HG02943 (cell line): ENCODE measurements around the gene ZYG11A.

Experiments used
- ATAC-seq: cut with Tn5 transposase; IDR thresholded peaks from one replicate; pipeline ENCODE4 v1.9.1; 2021; ENCODE audit warnings: mild to moderate bottlenecking, low read depth, moderate library complexity; ENCODE audit not compliant: unreplicated experiment

Gene ZYG11A

DNA sequence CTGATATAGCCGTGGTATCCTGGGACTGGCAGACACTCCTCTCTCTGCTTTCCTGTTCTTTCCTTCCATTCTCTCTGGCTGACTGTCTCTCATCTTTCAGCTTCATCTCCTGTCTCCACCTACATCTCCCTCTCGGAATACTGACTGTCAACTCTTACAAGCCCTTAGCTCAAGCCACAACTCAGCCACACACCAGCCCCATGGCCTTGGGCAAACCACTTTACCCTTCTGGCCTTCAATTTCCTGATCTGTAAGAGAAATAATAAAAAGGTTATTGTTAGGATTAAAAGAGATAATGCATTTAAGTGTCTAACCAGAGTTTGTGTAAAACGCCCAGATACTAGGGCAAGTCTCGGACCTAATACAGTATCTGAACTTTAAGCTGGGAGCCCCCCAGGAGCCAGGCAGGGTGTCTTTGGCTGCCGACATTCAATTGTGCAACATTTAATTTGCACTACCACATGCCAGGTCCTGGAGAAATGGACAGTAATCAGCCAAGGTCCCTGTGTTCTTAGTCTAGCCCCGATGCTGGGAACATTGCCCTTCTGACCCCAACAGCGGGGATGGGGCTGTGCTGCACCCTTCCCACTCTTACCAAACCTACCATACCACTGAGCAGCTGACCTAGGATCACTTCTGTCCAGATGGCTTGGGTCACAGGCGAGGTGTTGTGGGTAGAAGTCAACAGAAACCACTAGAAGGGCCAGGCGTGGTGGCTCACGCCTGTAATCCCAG lies 73.8 kb downstream of the ZYG11A start:
- no peak for ATAC-seq

DNA sequence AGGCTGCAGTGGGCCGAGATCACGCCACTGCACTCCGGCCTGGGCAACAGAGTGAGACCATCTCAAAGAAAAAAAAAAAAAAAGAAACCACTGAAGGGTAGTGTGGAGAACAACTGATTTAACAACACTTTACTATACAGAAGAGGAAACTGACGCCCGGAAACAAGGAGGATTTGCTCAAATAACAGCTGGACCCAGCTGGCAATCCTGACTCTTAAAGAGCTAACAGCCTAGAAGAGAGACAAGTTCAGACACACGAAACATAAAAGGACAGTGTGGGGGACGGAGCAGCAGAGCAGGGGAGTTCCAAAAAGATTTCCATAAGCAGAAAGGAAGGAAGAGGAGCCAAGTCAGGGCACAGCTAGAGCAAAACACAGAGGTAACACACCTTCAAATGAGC lies 74.6 kb downstream of the ZYG11A start:
- ATAC-seq = no peak

DNA sequence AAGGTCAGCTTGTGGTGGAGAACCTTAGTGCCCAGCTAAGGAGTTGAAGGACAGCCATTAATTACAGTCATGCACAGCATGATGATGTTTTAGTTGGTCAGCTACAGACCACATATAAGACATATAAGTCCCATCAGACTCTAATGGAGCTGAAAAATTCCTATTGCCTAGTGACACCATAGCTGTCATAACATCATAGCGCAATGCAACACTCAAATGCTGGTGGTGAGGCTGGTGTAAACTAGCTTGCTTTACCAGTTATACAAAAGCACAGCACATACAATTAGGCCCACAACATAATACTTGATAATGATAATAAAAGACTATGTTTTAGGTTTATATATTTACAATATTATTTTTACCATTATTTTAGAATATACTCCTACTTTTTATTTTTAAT lies 75.0 kb downstream of the ZYG11A start:
- no peak for ATAC-seq

DNA sequence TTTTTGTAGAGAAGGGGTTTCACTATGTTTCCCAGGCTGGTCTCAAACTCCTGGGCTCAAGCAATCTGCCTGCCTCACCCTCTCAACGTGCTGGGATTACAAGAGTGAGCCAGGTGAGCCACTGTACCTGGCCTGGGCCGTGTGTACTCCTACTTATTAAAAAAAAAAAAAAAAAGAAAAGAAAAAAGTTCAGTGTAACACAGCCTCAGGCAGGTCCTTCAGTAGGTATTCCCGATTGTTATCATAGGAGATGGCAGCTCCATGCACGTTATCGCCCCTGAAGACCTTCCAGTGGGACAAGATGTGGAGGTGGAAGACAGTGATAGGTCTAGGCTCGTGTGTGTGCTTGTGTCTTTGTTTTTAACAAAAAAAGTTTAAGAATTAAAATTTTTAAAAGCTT lies 75.6 kb downstream of the ZYG11A start:
- no peak for ATAC-seq

DNA sequence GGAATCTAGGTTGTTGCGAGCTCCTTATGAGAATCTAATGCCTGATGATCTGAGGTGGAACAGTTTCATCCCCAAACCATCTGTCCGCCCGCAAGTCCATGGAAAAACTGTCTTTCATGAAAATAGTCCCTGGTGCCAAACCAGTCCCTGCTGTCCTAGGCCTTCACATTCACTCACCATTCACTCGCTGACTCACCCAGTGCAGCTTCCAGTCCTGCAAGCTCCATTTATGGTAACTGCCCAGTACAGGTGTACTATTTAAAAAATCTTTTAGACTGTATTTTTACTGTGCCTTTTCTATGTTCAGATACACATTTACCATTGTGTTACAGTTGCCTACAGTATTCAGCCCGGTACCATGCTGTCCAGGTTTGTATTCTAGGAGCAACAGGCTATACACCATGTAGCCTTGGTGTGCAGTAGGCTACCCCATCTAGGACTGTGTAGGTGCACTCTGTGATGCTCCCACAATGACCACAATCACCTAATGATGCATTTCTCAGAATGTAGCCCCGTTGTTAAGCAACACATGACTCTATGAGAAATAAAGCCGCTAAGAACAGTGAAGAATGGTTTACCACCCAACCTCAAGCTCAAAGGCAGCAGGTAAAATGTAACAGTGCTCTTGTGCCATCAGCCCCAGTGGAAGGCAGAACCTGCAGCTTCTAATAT lies 76.6 kb downstream of the ZYG11A start:
- no peak for ATAC-seq

DNA sequence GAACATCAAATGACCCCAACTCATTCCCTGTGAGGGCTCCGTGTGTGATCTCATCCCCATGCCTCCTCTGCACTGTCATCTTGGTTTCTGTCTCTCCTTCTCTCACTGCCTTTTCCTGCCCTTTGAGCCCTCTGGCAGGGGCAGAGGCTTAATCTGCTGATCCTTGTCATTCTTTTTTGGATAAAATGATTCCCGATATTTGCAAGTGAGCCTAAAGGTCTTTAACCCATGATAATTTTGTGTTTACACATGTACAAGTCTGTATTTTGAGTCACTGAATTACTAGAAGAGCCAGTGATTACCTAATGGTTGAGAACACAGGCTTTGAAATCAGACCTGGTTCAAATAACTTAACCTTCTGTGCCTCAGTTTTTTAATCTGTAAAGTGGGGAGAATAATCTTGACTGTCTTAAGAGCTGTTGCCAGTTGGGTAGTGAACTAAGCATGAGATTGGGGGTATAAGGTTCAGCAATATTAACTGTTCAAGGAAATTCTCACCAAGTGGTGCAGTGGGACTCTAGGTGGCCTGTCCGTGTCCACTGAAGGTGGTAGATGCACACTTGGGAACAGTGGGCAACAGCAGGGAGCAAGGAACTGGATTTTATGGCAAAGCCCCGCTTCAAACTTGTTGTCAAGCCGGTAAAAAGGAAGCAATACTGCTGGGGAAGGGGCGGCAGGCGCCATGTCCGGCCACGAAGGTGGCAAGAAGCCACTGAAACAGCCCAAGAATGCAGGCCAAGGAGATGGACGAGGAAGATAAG lies 77.3 kb downstream of the ZYG11A start:
- no peak for ATAC-seq

DNA sequence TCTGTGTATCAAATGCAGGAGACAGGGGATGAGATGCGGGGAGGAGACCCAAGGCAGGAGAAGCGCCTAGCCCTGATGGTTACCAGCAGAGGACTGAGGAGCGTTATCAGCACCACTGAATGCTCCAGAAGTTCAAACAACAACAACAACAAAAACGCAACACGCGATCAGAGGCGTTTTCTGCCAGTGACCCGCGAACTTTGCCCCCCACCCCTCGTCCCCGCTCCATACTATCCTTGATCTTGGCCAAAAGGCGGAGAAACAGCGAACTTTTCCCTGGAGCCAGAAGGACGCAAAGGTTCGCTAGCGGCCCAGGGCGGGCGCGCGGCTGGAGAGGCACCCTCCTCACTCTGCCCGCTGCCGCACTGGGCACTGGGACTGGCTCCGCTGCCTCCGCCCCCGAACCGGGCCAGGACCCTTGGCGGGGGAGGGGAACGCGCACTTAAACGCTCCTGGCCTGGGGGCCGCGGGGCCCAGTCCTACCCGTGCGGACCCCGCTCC lies 78.3 kb downstream of the ZYG11A start:
- no peak for ATAC-seq

DNA sequence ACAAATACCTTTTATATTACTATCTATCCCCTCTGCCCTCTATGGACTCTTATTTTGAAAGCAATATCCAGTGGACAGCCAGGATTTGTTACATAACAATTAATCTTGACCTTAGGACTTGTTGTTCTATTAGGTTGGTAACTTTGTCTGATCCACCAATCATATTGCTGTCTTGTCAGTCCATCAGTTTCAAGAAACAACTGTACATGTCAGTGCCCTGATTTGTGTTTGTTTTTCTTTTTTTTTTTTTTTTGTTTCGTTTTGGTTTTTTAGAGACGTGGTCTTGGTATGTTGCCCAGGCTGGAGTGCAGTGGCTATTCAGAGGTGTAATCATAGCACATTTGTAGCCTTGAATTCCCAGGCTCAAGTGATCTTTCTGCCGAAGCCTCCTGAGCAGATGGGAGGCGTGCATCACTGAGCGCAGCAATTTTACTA lies 83.0 kb downstream of the ZYG11A start:
- no peak for ATAC-seq

DNA sequence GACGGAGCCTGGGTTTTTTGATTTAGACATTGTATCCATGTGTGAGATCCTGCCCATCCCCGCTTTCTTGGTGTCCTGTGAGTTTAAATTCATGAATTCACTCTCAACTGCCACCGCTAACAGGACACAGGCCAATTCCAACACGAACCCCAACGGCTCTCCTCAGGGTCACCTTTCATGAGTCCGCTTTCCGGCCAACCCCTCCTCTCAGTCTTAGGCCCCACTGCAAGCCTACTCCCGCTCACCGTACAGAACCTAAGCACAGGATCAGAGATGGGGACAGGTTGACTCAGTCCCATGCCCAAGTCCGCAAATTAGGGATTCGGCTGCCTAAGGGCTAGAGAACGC lies 84.3 kb downstream of the ZYG11A start:
- peak; percentile 27 for ATAC-seq

DNA sequence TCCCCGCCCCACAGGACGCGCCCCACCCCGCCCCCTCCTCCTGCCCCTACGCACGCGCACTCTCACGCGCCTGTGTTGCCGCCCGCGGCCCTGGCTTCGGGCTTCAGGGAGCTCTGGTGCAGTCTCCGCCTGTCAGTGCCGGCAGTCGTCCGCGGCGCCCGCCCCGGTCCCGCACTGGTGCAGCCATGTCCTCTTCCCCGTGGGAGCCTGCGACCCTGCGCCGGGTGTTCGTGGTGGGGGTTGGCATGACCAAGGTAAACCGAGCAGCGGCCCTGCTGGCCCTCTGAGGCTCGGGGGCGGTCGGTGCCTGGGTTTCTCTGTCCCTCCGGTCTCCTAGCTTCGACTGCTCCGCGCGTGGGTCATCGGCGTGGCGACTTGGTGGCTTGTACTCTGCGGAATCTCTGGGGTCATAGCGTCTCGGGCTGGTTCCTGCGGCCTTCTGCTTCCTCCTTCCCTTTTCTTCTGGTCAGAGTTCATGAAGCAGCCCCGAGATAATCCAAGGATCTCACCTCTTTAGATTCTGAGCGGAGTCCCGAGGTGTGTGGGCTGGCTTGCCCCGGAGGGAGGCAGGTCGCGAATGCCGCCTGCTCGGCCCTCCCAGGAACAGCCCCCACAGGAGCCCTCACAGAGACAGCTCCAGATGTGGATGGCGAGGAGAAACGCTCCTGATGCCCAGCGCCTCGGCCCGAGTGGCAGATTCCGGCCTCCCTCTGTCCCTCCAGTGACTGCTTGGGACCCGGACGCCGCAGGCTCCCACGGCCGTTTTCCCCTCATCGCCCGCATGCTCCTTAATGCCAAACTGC lies 84.9 kb downstream of the ZYG11A start, which contains the start of gene SCP2:
SCP2 (plus strand) TSS at position 65 of the 803 bp plus-strand sequence; CDS start at position 186, 121 bp downstream.
- peak; percentile 52 for ATAC-seq

DNA sequence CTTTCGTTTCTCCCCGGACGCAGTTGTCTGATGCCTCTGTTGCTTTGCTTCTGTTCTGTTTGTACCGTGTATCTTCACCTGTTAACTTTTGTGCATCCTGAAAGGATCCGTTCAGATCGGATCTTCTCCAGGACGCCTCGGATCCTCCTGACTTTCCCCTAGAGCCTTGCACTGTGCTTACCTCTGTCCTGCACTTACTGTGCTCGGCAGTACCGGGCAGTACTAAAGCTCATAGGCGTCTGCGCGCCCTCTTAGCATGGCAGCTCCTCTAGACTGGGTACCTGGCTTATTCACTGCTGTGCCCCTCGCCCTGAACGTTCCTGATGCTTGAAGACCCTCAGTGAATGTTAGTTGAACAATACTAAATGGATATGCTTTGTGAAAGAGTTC lies 85.5 kb downstream of the ZYG11A start:
- no peak for ATAC-seq

DNA sequence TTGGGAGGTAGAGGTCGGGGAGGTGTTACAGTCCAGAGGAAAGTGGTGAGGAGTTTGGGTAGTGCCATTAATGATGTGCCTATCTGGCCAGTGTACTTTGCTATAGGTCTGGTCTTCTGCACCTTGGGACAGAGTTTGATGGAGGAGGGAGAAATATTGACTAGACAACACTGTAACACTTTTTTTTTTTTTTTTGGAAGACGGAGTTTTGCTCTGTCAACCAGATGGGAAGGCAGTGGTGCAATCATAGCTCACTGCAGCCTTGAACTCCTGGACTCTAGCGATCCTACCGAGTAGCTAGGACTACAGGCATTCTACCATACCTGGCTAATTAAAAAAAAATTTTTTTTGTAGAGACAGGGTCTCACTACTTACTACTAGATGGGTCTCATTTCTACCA lies 86.5 kb downstream of the ZYG11A start:
- ATAC-seq = no peak

DNA sequence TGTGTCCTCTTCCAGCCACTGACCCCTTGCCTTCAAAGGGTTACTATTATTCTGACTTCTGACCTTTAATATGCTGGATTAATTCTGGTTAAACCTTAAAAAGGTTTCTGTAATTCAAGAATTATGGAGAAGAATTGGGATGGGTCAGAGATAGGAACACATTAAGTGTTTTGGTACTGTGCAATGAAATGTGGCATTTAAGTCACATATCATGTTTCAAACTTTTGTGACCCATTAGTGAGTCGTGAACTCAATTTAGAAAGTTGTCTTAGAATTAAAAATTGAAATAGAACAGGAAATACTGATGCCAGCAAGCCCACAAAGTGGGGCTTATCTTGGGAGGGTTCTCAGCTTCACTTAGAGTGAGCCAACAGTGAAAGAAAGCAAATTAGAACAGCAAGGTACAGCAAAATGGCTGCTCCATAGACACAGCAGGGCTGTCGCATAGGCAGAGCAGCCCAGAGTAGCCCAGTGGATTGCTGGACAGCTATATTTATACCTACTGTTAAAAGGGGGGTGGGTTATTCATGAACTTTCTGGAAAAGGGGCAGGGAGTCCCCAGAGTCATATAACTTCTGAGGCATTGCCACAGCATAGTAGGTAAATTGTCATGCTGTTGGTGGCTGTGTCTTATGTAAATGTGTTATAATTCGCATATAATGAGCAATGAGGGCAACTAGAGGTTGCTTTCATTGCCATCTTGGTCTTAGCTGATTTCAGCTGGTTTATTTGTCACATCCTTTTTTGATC lies 95.0 kb downstream of the ZYG11A start:
- ATAC-seq = no peak

DNA sequence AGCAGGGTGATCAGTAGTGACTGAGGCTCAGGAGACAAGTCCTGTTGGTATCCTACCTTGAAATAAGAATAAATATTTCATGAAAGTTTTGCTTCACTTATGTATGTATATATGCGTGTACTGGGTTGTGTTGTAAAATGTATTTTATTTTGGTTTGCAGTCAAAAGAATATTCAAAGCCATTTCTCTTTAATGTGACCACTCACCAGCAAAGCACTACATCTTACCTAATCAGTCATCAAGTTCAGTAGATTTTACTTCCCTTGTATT lies 95.6 kb downstream of the ZYG11A start:
- ATAC-seq = no peak

DNA sequence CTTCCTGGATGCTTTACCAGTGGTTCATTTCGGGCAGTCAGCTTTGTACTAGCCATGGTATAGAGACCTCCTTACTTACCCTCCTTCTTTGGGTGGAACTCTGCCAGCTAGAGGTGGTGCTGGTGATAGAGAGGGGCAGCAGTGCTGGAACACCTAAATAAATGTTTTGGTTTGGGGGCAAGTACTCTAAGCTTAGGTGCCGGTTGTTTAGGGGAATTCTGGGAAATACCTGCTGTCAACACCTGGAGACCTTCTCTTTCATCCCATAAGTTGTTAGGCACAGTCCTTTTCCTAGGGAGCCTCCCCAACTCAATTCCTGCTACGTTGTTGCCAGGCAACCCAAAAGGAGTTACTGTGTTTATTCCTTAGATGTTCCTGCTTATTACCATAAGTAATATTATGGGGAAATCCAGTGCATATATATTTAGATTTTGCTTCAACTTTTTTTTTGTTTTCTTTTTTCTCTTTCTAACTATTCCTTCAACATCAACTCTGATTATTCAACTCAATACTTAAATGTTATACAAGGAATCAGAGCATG lies 101.4 kb downstream of the ZYG11A start:
- ATAC-seq = no peak

DNA sequence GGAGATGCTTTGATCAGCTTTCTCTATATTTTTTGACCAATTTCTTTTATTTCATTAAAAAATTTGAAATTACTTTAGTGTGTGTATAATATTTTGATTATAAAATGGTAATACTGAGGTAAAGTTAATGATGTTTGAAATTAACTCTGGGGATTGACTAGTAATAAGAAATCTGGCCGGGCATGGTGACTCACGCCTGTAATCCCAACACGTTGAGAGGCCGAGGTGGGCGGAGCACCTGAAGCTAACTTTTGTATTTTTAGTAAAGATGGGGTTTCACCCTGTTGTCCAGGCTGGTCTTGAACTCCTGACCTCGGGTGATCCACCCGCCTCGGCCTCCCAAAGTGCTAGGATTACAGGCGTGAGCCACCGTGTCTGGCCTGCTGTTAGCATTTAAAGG lies 102.0 kb downstream of the ZYG11A start:
- ATAC-seq = no peak
